Breast epithelium (tissue), 4 donors: Measurements from ENCODE around the gene CANX. TPM values are rescaled to one million over a fixed set of nuclear protein-coding genes. Genes with fewer than 3 reads are reported as not detected.
"Not testable (repeated sequence)": the region's sequence is repeated elsewhere in the genome, so short reads cannot be mapped to it uniquely, and the experiment has no call there.

ENCODE experiments used
- DNase-seq, 2 donors: peaks; one replicate each; pipeline ENCODE4 v3.0.0-alpha.2; 2019; ENCODE audit warnings: low spot score in 2 of 2
- H3K27ac ChIP-seq, 2 donors: fragments of 200-600 bp; sonication (generic) in 1 of 2; one replicate each; pipeline ENCODE4 v1.5.1; 2016 to 2019; ENCODE audit warnings: mild to moderate bottlenecking in 1 of 2
- H3K27me3 ChIP-seq, 2 donors: fragments of 200-600 bp; sonication (generic) in 1 of 2; one replicate each; pipeline versions ENCODE4 v1.5.1 to v1.6.0; 2017 to 2019; ENCODE audit warnings: control low read depth in 1 of 2, mild to moderate bottlenecking in 1 of 2
- H3K36me3 ChIP-seq: fragments of 200-600 bp; one replicate; pipeline ENCODE4 v1.5.1; 2019
- H3K4me1 ChIP-seq, 2 donors: fragments of 200-600 bp; sonication (generic); one replicate each; pipeline ENCODE4 v1.5.1; 2016 to 2019; ENCODE audit warnings: control low read depth in 1 of 2
- H3K4me3 ChIP-seq, 3 donors: fragments of 200-600 bp; sonication (generic); 1 replicate in 2 of 3; 2 replicates in 1 of 3; pipeline ENCODE4 v1.5.1; 2016 to 2019; ENCODE audit warnings: mild to moderate bottlenecking in 3 of 3, moderate library complexity in 2 of 3
- H3K9me3 ChIP-seq, 2 donors: fragments of 200-600 bp; sonication (generic) in 1 of 2; one replicate each; pipeline ENCODE4 v1.5.1; 2016 to 2019; ENCODE audit warnings: control low read depth in 1 of 2
- POLR2A ChIP-seq: fragments of 450-650 bp; IDR thresholded peaks from one replicate; pipeline ENCODE4 v1.6.1; 2016; ENCODE audit warnings: antibody characterized with exemption, mild to moderate bottlenecking, moderate library complexity
- POLR2AphosphoS5 ChIP-seq, 3 donors: sonication (generic); formaldehyde crosslinking; IDR thresholded peaks; one replicate each; pipeline ENCODE4 v1.6.1; 2017; ENCODE audit warnings: antibody characterized with exemption in 3 of 3
- intact Hi-C: fragments of 100-400 bp; cut with DNase I; formaldehyde crosslinking; loops from one replicate; pipeline ENCODE4 v1.15.1; 2023; ENCODE audit warnings: low total_unique reads
- total RNA-seq, 3 donors: library from RNA; depleted of rRNA; stranded (reverse); fragments of >200 nt; gene quantifications; one replicate each; pipeline ENCODE4 v1.1.0, GENCODE V29; 2016
- TF ChIP-seq, protein P1 (sequence below), 3 donors: fragments of 450-650 bp; IDR thresholded peaks; one replicate each; pipeline ENCODE4 v1.5.1; 2016 to 2017; ENCODE audit warnings: antibody characterized with exemption in 3 of 3, mild to moderate bottlenecking in 3 of 3, moderate library complexity in 3 of 3

CANX gene
- total RNA-seq, 3 donors from 2014 or later: 379 to 416 (median 381) TPM

DNA sequence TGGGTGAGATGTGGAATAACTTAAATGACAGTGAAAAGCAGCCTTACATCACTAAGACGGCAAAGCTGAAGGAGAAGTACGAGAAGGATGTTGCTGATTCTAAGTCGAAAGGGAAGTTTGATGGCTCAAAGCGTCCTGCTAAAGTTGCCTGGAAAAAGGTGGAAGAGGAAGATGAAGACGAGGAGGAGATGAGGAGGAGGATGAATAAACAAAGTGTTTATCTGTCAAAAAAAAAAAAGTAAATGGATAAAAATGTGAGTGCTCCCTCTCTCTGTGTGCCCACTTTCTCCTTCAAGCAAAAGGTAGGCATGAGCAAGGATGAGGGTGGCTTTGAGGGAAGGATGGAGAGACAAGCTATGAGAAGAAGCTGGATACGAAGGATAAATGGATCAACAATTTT is 4.2 kb upstream of the CANX start:
- DNase-seq: no peak
- no peaks in the 10 kb centered on the region for H3K9me3 ChIP-seq
- H3K27ac ChIP-seq: no peak overlapping the region
- no peaks in the 10 kb centered on the region for H3K36me3 ChIP-seq
- intact Hi-C loops: no loop called here
- H3K4me1 ChIP-seq: no peaks in the 10 kb centered on the region
- no peaks in the 10 kb centered on the region for H3K27me3 ChIP-seq
- no peak for TF ChIP-seq POLR2A
- no peak for TF ChIP-seq POLR2AphosphoS5 (IDR thresholded peaks at IDR 0.05)
- TF ChIP-seq, protein P1, sequence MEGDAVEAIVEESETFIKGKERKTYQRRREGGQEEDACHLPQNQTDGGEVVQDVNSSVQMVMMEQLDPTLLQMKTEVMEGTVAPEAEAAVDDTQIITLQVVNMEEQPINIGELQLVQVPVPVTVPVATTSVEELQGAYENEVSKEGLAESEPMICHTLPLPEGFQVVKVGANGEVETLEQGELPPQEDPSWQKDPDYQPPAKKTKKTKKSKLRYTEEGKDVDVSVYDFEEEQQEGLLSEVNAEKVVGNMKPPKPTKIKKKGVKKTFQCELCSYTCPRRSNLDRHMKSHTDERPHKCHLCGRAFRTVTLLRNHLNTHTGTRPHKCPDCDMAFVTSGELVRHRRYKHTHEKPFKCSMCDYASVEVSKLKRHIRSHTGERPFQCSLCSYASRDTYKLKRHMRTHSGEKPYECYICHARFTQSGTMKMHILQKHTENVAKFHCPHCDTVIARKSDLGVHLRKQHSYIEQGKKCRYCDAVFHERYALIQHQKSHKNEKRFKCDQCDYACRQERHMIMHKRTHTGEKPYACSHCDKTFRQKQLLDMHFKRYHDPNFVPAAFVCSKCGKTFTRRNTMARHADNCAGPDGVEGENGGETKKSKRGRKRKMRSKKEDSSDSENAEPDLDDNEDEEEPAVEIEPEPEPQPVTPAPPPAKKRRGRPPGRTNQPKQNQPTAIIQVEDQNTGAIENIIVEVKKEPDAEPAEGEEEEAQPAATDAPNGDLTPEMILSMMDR (IDR thresholded peaks at IDR 0.05): no peak
- no peak overlapping the region for H3K4me3 ChIP-seq

DNA sequence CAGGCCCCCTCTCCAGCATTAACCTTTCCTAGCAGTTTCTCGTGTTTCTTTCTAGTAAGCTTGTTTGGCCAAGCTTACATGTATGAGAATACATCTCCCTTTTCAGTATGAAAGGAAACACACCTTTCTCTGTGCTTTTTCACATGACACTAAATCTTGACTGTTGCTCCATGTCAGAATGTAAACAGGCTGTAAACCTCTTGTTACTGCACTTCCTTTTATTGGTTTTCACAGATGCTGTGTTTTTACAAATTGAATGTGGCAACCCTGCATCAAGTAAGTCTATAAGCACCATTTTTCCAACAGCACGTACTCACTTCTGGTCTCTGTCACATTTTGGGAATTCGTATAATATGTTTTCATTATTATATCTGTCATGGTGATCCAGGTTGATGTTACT is 2.2 kb upstream of the CANX start:
- Histone ChIP-seq H3K36me3 (no peaks in the 10 kb centered on the region), H3K4me1 (no peaks in the 10 kb centered on the region), H3K27me3 (no peaks in the 10 kb centered on the region), H3K27ac (peak overlapping the region in 1 of 2 donors; percentile 99), H3K4me3 (no peak overlapping the region), H3K9me3 (no peaks in the 10 kb centered on the region)
- TF ChIP-seq POLR2A (no peak), POLR2AphosphoS5 (IDR thresholded peaks at IDR 0.05) (no peak)
- TF ChIP-seq, protein P1 (IDR thresholded peaks at IDR 0.05): no peak
- no peak for DNase-seq
- intact Hi-C loops: no loop called here

DNA sequence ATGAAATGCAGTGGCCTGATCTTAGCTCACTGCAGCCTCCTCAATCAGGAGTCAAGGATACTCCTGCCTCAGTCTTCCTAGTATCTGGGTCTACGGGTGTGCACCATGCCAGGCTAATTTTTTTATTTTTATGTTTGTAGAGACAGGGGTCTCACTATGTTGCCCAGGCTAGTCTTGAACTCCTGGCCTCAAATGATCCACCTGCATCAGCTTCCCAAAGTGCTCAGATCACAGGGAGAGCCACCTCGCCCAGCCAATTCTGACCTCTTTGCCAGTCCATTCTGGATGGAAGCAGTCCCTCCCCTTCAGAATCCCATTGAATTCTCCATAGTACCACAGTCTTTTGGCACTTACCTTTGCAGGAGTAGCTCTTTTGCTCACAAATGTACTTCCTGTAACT is 1.7 kb upstream of the CANX start:
- TF ChIP-seq POLR2AphosphoS5 (IDR thresholded peaks at IDR 0.05) (no peak), POLR2A (no peak)
- TF ChIP-seq, protein P1 (IDR thresholded peaks at IDR 0.05): no peak
- Histone ChIP-seq H3K27me3 (no peaks in the 10 kb centered on the region), H3K27ac (peak overlapping the region; percentile 96 to 99), H3K36me3 (no peaks in the 10 kb centered on the region), H3K9me3 (no peaks in the 10 kb centered on the region), H3K4me1 (no peaks in the 10 kb centered on the region), H3K4me3 (peak overlapping the region in 1 of 3 donors; percentile 80)
- DNase-seq: no peak
- intact Hi-C loops: no loop called here

DNA sequence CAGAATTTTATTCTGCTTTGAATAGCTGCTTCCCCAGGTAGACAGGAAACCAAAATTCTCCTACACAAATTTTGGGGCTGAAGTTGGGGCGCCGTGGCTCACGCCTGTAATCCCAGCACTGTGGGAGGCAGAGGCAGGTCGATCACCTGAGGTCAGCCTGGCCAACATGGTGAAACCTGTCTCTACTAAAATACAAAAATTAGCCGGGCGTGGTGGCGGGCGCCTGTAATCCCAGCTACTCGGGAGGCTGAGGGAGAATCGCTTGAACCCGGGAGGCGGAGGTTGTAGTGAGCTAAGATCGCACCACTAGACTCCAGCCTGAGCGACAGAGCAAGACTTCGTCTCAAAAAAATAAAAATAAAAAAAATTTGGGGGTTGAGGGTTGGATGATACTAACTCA is 1.2 kb upstream of the CANX start:
- Histone ChIP-seq H3K27ac (peak overlapping the region; percentile 96 to 99), H3K4me3 (peak overlapping the region; percentile 68 to 94 (median 80))
- H3K36me3 ChIP-seq, DNase-seq, H3K4me1 ChIP-seq, intact Hi-C loops, H3K9me3 ChIP-seq, H3K27me3 ChIP-seq: not testable (repeated sequence)

DNA sequence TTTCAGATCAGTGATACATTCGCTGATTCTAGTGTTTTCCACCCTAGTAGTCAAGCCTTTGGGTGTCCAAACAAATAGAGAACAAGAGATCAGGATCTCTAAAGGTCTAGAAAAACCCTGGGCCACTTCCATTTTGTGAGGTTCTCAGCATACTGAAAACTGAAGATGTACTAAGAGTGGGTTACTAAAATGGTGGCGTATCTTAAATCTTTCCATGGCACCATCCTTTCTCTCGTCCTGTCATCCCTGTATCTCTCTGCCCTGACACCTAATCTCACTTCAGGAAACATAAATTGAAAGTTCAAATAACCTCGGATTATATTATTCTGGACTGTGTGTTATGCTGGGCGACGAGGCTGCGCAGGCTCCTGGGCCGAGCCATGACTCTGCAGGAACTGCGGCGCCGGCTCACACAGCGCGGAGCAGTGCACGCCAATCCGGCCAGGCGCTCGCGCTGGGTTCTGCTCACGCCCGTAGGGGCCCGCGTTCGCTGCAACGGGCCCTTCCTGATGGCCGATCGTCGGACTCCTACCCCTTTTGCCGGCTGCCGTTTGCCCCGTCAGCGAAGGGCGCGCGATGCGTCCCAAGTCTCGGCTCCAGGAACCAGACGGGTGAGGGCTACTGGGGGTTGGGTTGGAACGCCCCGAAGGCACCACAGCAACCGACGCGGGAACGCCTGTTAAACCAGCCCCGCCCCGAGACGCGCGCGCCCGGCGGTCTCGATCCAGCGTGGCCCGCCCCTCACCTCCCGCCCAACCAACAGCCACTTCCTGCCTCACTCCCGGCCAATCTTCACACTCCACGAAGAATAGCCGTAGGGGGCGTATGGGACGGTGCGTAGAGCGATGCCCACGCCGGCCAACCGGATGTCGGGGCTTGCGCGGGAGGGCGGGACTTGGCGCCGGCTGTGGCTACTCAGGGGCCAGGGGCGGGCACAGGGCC is 503 bp upstream of the CANX start:
- no peaks in the 10 kb centered on the region for H3K9me3 ChIP-seq
- intact Hi-C loops: no loop called here
- DNase-seq: peak; percentile 99 to 100
- H3K36me3 ChIP-seq: no peaks in the 10 kb centered on the region
- no peaks in the 10 kb centered on the region for H3K4me1 ChIP-seq
- H3K4me3 ChIP-seq: peak overlapping the region; percentile 68 to 94 (median 80)
- H3K27ac ChIP-seq: peak overlapping the region; percentile 96 to 99
- no peaks in the 10 kb centered on the region for H3K27me3 ChIP-seq
- TF ChIP-seq, protein P1 (IDR thresholded peaks at IDR 0.05): peak in 2 of 3 donors; percentile 8 to 14
- TF ChIP-seq POLR2AphosphoS5 (IDR thresholded peaks at IDR 0.05) (peak in 2 of 3 donors; percentile 85 to 88), POLR2A (peak; percentile 83)
